ENCODE data around the gene MOV10L1.
"Not testable (repeated sequence)": the region's sequence is repeated elsewhere in the genome, so short reads cannot be mapped to it uniquely, and the experiment has no call there.

Gene MOV10L1

GRCh38 chr22:50138988-50139387, 49.2 kb downstream of the MOV10L1 start:
- DNase-seq: no peak

- DNase-seq: no peak
Observed at GRCh38 chr22:50139843-50140415, 50.1 kb downstream of the MOV10L1 start.

- no peak for DNase-seq
Observed at GRCh38 chr22:50140615-50141014, 50.8 kb downstream of the MOV10L1 start.

DNA sequence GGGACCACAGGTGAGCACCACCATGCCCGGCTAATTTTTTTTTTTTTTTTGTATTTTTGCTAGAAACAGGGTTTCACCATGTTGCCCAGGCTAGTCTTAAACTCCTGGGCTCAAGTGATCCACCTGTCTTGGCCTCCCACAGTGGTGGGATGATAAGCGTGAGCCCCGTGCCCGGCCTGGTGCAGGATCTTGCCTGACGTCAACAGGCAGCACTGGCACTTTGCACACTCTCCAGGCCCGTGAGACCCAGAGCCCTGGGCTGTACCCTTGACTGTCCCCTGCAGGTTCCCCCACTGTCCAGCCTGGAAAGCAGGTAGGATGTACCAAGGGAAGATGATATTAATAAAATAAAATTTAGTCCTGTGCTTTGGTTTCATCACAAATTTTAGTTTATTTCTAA, 51.7 kb downstream of the MOV10L1 start:
- DNase-seq: no peak

DNA sequence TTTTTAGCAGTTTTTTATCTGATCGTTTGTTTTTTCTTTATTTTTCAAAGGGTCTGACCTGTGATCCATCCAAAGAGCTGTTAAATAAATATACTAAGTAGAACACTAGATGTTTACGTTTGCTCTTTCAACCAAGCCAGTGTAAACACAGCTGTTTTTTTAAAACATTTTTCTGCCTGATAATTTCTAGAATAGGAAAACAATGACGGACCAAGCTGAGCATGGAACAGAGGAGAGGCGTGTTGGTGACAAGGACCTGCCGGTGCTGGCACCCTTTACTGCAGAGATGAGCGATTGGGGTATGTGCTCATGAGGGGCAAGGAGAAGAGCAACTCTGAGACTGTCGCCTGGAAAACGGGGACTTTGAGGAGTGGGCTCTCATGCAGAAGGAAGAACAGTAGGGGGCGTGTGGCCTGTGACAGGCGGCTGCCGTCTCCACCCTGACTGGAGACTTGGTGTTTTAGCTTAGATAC, 52.1 kb downstream of the MOV10L1 start:
- no peak for DNase-seq

DNA sequence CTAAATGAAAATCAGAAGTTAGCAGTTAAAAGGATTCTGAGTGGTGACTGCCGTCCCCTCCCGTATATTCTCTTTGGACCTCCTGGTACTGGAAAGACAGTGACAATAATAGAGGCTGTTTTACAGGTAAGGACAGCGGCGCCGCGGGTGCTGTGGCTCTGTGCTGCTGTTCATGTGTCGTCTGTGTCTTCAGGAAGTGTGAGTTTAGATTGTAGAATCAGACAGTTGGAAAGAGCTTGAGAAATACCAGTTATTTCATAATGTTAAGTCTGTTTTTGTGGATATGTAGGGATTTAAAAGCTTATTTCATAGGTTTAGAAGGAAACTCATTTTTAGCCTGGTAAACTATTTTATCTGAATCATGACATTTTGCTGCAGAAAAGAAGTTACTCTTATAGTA, 53.3 kb downstream of the MOV10L1 start:
- DNase-seq: no peak

DNA sequence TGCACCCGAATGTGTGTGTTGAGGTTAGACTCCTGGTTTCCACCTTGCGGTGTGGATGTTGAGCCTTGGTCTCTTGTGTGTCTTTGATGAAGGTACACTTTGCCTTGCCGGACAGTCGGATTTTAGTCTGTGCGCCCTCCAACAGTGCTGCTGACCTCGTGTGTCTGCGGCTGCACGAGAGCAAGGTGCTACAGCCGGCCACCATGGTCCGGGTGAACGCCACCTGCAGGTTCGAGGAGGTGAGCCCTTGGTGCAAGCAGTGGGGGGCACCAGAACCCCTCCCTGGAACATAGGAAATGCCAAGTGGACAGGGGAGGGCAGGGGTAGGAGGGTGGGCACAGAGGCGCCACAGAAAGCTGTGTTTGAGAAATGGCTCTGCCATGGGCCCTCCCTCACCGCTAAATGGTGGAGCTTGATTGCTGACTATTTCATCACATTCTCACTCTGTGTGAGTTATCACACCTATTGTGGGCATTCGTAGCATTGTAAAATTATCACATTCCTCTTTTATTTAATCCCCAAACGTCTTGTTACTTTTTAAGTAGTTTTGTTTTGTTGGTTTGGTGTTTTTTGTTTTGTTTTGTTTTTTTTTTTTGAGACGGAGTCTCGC, 54.3 kb downstream of the MOV10L1 start:
- no peak for DNase-seq

- no peak for DNase-seq
Observed at GRCh38 chr22:50145721-50146438, 56.1 kb downstream of the MOV10L1 start.

DNA sequence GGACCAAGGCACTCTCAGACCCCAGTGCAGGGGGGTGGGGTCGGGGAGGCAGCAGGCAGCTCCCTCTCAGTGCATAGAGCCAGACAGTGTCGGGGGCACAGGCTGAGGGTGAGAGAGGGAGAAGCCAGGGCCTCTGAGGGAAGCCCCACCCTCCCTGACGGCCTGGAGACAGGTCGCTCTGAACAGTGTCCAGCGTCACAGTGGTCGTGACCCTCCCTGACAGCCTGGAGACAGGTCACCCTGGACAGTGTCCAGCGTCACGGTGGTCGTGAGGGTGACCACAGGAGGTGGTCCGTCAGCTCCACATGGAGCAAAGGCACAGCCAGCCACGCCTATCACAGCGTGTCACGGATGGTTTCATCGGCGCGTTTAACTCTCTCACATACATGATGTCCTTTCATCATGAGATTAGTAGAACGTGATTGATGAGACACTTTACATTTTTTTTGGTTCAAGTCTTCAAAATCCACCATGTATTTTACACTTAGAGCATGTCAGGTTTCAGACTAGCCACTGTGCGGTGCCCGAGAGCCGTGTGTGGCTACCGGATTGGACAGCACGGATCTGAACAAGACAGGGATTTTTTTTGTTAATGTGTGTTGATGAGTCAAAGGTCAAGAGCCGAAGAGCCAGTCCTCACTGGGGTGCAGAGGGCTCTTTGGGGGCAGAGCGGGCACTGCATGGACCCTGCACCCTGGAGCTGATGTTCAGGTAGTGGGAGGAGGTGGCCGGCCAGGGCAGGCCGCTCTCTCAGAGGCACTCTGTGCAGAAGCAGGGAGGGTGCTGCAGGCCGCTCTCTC, 56.8 kb downstream of the MOV10L1 start:
- no peak for DNase-seq

GRCh38 chr22:50147258-50148165, 57.7 kb downstream of the MOV10L1 start:
- not testable (repeated sequence) for DNase-seq

DNA sequence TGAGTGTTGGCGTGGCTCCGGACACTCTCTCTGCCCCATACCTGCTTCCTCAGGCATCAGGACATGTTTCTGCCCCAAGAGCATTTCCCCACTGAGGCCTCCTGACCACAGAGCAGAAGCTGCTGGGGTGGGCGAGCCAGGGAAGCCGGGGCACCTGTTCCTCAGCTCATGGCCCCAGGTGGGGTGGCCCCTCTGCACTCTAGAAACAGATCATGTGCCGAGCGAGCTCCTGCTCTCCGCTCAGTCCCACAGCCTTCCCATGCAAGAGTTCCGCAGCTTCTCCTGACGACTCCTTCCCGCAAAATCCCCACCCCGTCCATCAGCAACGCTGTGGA, 58.3 kb downstream of the MOV10L1 start:
- DNase-seq: no peak

DNA sequence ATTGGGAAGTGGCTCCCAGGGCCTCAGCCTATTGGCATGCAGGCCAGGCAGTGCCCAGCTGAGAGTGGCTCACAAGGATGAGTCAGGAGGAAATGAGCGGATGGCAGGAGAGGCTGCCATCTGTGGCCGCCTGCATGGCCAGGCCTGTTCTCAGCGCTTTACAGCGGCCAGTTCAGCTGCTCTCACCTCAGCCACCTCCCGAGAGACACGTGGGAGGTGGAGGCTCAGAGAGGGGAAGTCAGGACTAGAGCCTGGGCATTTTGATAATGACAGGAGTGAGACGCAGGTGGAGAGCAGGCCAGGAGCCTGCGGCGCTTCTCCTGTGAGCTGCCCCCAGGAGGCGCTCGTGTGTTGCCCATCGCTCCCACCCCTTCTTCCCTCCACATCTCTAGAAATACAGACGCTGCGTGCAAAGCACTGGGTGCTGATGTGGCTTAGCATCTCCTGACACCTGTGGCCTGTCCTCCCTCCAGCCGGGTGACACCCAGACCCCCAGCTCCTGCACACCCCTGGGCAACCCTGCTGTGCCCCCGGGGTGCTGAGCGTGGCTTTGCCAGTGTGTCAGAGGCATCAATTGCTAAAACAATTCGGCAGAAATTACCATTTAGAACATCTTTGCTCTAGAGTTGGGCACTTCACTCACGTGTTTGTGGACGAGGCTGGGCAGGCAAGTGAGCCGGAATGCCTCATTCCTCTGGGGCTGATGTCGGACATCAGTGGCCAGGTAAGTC, 59.4 kb downstream of the MOV10L1 start:
- peak; percentile 69 for DNase-seq

GRCh38 chr22:50150161-50151129, 60.6 kb downstream of the MOV10L1 start:
- DNase-seq: no peak

- DNase-seq: no peak
Observed at GRCh38 chr22:50151571-50152537, 62.0 kb downstream of the MOV10L1 start.

- DNase-seq: no peak
Observed at GRCh38 chr22:50153056-50153755, 63.4 kb downstream of the MOV10L1 start.

GRCh38 chr22:50153756-50154140, 63.9 kb downstream of the MOV10L1 start:
- DNase-seq: no peak

DNA sequence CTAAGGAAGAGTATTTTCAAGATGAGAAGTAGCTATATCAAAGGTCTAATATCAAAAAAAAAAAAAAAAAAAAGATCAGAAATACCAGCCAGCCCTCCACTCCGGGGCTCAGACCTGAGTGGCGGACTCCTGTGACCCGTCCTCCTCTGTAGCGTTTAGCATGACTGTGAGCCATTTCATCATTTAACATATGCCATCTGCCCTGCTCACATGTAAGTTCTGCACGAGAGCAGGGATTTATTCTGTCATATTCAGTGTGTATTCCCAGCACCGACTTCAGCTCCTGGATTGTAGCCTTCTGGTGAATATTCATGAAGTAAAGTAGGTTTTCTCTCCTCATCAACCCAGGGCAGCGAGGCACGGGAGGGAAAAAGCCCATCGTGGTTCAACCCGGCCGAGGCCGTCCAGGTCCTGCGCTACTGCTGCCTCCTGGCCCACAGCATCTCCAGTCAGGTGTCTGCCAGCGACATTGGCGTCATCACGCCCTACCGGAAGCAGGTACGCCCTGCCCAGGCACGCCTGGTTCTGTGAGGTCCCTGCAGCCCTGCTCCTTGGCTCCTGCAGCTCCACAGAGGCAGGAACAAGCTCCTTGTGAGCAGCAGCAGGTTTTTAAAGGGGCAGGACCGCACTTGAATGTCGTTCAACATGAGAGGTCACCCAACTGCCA, 68.0 kb downstream of the MOV10L1 start:
- DNase-seq: no peak

GRCh38 chr22:50160947-50161346, 71.1 kb downstream of the MOV10L1 start:
- no peak for DNase-seq
